Adrenal gland (tissue), 12 donors: ENCODE data around the gene CREM. TPM values are rescaled to one million over a fixed set of nuclear protein-coding genes. Genes with fewer than 3 reads are reported as not detected.
A peak's percentile ranks its signal among the peaks of the same experiment; 100 is the strongest.

ENCODE experiments used
- DNase-seq, 7 donors: peaks; one replicate each; pipeline ENCODE4 v3.0.0-alpha.2; 2019 to 2020
- H3K27ac ChIP-seq, 5 donors: fragments of 200-600 bp; sonication (generic) in 4 of 5; 1 replicate in 3 of 5; 2 replicates in 2 of 5; pipeline versions ENCODE4 v1.5.1 to v1.8.0; 2016 to 2020; ENCODE audit warnings: mild to moderate bottlenecking in 1 of 5
- H3K27me3 ChIP-seq: fragments of 200-600 bp; 2 replicates; pipeline ENCODE4 v1.8.0; 2021
- H3K36me3 ChIP-seq, 2 donors: fragments of 200-600 bp; replicated peaks in 1 of 2; 1 replicate in 1 of 2; 2 replicates in 1 of 2; pipeline versions ENCODE4 v1.5.1 to v1.8.0; 2018 to 2022
- H3K4me1 ChIP-seq, 2 donors: fragments of 200-600 bp; replicated peaks in 1 of 2; 1 replicate in 1 of 2; 2 replicates in 1 of 2; pipeline versions ENCODE4 v1.5.1 to v1.8.0; 2018 to 2021
- H3K4me3 ChIP-seq, 4 donors: fragments of 200-600 bp; sonication (generic) in 3 of 4; one replicate each; pipeline ENCODE4 v1.5.1; 2016 to 2018
- H3K9me3 ChIP-seq, 3 donors: fragments of 200-600 bp; sonication (generic) in 1 of 3; replicated peaks in 1 of 3; 1 replicate in 2 of 3; 2 replicates in 1 of 3; pipeline versions ENCODE4 v1.5.1 to v1.8.0; 2016 to 2021
- POLR2A ChIP-seq, 2 donors: fragments of 450-650 bp; IDR thresholded peaks; one replicate each; pipeline ENCODE4 v1.6.1; 2017; ENCODE audit warnings: antibody characterized with exemption in 2 of 2, mild to moderate bottlenecking in 2 of 2, moderate library complexity in 1 of 2
- WGBS, 4 donors: extraction: QIAGEN DNeasy Blood & Tissue Kit in 2 of 4; methylation state at CpG; one replicate each; pipeline versions ENCODE4 v1.1.5 to v1.1.7; 2013 to 2017; 5-methylcytosine and 5-hydroxymethylcytosine counted together
- intact Hi-C, 2 donors: fragments of 100-400 bp; cut with DNase I; formaldehyde crosslinking; loops; one replicate each; pipeline versions ENCODE4 v1.14.1 to v1.15.0; 2022 to 2023
- polyA plus RNA-seq, 3 donors: library from polyadenylated mRNA; stranded (reverse); fragments of 200-250 nt in 2 of 3; fragments of 350-450 nt in 1 of 3; fragmentation: Illumina TruSeq in 1 of 3; extraction: RNeasy Lipid Tissue Mini Kit (QIAGEN cat#74804) in 1 of 3; gene quantifications; one replicate each; pipeline ENCODE4 v1.2.3, GENCODE V29; 2013 to 2014
- total RNA-seq, 9 donors: library from RNA; depleted of rRNA in 4 of 9; stranded (reverse); fragments of >200 nt in 4 of 9; fragments of 120-200 nt in 1 of 9; fragmentation: NEBNext Ultra II Directional in 1 of 9; extraction: Animal tissue kit (Norgen Biotek cat#: 25700) in 1 of 9; gene quantifications; one replicate each; pipeline versions ENCODE4 v1.1.0 to v1.2.4, GENCODE V29; 2013 to 2023
- TF ChIP-seq, protein P1 (sequence below), 6 experiments: fragments of 450-650 bp in 4 of 6; fragments of 200-600 bp in 2 of 6; sonication (generic) in 1 of 6; IDR thresholded peaks; 1 replicate in 5 of 6; 2 replicates in 1 of 6; pipeline versions ENCODE4 v1.5.1 to v1.8.0; 2016 to 2021; ENCODE audit warnings: antibody characterized with exemption in 6 of 6, mild to moderate bottlenecking in 2 of 6, moderate library complexity in 1 of 6
- donor health status: healthy with polysubstance abuse.
- donor health status: Bipolar disorder and iron deficiency.
- donor health status: DM: yes; HTN: yes; CAD: no.
- donor health status: DM: no; HTN: no; CAD: no.
- donor health status: DM: no; HTN: no; CAD: no.
- donor health status: DM: yes; HTN: yes; CAD: no.

Gene CREM
- total and polyA plus RNA-seq, 12 donors, result 75.2 to 340 (median 119) TPM

DNA sequence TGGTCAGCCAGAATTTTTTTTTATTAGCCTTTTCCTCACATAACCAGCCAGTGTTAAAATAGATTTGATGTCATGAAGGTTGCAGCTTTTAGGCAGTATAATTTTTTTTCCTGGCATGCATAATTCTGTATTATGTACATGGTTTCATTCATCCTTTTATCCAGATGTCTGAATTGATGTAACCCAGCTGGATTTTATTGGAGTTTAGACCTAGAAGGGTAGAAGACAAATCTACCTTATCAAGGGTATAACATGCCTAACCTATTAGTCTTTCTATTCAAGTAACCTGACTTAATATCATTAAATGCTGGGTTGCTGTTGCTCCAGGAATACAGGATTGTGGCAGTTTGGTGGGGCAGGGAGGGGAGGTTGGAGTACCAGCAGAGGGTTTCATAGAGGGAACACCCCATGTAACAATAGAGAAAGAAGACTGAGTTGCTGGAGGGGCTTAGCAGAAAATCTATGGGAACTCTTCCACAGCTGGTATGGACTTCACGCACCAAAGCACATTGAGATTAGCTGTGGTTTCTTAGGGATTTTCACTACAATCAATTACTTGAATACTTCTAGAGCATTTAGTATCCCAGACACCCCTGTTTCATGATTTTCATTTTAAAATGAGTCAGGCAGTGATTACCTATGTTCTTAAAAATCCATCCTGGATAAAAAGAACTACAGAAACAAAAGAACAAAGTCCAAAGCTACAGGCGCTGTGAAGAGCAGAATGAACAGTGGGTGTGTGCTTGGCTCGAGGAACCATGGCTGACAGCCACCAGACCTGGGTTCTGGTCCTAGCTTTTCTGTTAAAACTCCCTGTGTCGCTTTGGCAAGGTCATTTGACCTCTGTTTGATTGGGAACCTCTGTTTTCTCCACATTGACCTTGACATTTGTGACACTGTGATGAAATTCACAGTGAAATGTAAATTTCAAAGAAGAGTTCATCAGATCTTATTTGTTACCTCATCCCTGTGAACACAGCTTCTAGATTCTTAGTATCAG is 93.5 kb downstream of the CREM start:
- Histone ChIP-seq H3K4me3 (no peak overlapping the region), H3K36me3 (no peaks in the 10 kb centered on the region), H3K4me1 (peaks cover 0 to 31% of the 10 kb centered on the region in 2 donors), H3K27me3 (no peaks in the 10 kb centered on the region), H3K27ac (no peak overlapping the region), H3K9me3 (no peaks in the 10 kb centered on the region)
- WGBS, 4 donors, result 45 to 71% (median 64%) methylated on average over 4 of the region's 4 CpGs
- no peak for TF ChIP-seq POLR2A (IDR thresholded peaks at IDR 0.05)
- TF ChIP-seq, protein P1, sequence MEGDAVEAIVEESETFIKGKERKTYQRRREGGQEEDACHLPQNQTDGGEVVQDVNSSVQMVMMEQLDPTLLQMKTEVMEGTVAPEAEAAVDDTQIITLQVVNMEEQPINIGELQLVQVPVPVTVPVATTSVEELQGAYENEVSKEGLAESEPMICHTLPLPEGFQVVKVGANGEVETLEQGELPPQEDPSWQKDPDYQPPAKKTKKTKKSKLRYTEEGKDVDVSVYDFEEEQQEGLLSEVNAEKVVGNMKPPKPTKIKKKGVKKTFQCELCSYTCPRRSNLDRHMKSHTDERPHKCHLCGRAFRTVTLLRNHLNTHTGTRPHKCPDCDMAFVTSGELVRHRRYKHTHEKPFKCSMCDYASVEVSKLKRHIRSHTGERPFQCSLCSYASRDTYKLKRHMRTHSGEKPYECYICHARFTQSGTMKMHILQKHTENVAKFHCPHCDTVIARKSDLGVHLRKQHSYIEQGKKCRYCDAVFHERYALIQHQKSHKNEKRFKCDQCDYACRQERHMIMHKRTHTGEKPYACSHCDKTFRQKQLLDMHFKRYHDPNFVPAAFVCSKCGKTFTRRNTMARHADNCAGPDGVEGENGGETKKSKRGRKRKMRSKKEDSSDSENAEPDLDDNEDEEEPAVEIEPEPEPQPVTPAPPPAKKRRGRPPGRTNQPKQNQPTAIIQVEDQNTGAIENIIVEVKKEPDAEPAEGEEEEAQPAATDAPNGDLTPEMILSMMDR (IDR thresholded peaks at IDR 0.05), result no peak
- intact Hi-C loops, result loop anchor here (5.0 kb wide), 2 partner anchors 98 to 103 kb away; no protein-coding TSS in a partner anchor
- peak in 1 of 7 donors; percentile 20 for DNase-seq

DNA sequence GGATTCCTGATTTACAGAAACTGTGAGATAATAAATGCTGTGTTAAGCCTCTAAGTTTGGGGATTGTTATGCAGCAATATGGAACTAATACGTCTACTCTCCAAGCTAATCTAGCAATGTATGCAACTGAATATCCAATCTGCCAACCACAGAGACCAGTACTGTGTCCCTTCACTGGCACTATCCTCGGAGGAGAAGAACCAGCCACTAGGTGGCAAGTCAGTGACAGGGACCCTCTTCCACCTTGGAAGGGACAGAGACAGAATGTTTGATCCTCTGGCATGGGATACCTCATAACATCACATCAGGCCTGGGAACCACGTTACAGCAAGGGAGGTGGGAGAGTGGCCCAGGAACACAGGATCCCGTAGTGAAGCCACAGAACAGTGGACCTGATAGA is 96.4 kb downstream of the CREM start:
- intact Hi-C loops, result loop anchor here in 1 of 2 donors (5.0 kb wide), 1 partner anchor 101 kb away; no protein-coding TSS in a partner anchor
- H3K9me3 ChIP-seq, result no peaks in the 10 kb centered on the region
- H3K27ac ChIP-seq, result no peak overlapping the region
- TF ChIP-seq, protein P1 (IDR thresholded peaks at IDR 0.05), result no peak
- TF ChIP-seq POLR2A (IDR thresholded peaks at IDR 0.05), result no peak
- H3K36me3 ChIP-seq, result no peaks in the 10 kb centered on the region
- 89 to 94% (median 92%) methylated on average over 2 to 4 of the region's 4 CpGs for WGBS, 4 donors
- DNase-seq, result no peak
- H3K4me1 ChIP-seq, result peaks cover 0 to 11% of the 10 kb centered on the region in 2 donors
- no peak overlapping the region for H3K4me3 ChIP-seq
- H3K27me3 ChIP-seq, result no peaks in the 10 kb centered on the region

DNA sequence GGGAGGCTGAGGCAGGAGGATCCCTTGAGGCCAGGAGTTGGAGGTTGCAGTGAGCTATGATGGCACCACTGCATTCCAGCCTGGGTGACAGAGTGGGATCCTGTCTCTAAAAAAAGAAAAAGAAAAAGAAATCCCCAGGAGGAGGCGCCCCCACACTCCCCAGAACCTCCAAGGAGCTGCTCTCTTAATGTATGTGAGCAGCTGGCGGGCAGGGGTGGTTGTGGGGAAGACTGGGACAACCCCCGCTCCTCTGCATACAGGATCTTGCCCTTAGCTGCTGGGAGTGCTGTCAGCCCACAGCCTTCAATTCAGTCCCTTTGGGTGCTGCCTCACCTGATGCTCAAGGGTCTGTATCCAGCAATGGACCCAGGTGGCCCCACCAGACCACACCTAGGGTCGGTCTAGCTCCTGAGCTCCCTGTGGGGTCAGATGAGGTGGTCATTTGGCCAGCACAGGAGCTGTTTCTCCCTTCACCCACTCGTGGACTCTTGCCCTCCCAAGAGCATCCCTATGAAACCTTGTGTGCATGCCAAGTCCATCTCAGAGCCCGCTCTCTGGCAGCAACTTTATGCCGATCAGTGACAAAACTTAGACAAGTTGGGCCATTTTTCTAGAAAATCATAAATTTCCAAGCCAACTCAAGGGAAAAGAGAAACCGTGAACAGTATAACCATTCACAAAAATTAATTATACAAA is 97.5 kb downstream of the CREM start:
- no peaks in the 10 kb centered on the region for H3K36me3 ChIP-seq
- DNase-seq, result no peak
- WGBS, 4 donors, result 89 to 94% (median 91%) methylated on average over 6 to 8 of the region's 8 CpGs
- intact Hi-C loops, result loop anchor here in 1 of 2 donors (5.0 kb wide), 1 partner anchor 102 kb away; no protein-coding TSS in a partner anchor
- H3K27me3 ChIP-seq, result no peaks in the 10 kb centered on the region
- H3K27ac ChIP-seq, result no peak overlapping the region
- peaks cover 0 to 4% of the 10 kb centered on the region in 2 donors for H3K4me1 ChIP-seq
- TF ChIP-seq, protein P1 (IDR thresholded peaks at IDR 0.05), result no peak
- no peaks in the 10 kb centered on the region for H3K9me3 ChIP-seq
- no peak overlapping the region for H3K4me3 ChIP-seq

DNA sequence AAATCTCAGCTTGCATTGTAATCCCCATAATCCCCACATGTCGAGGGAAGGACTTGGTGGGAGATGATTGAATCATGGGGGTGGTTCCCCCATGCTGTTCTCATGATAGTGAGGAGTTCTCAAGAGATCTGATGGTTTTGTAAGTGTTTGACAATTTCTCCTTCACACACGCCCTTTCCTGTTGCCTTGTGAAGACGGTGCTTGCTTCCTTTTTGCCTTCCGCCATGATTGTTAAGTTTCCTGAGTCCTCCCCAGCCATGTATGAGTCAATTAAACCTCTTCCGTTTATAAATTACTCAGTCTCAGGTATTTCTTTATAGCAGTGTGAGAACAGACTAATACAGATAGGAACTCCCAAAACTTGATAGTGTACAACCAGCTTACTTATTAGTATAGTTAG is 98.6 kb downstream of the CREM start:
- Histone ChIP-seq H3K36me3 (no peaks in the 10 kb centered on the region), H3K27ac (no peak overlapping the region), H3K4me3 (no peak overlapping the region), H3K9me3 (no peaks in the 10 kb centered on the region), H3K4me1 (peaks cover 0 to 4% of the 10 kb centered on the region in 2 donors), H3K27me3 (no peaks in the 10 kb centered on the region)
- TF ChIP-seq POLR2A (IDR thresholded peaks at IDR 0.05), result no peak
- TF ChIP-seq, protein P1 (IDR thresholded peaks at IDR 0.05), result no peak
- intact Hi-C loops, result no loop called here
- no peak for DNase-seq
- WGBS, 4 donors, result 62 to 89% (median 78%) methylated on average over 5 of the region's 5 CpGs
